Activated T-cell treated with anti-CD3 and anti-CD28 coated beads for 4 hours (primary cell): ENCODE measurements around the gene ZBTB16.

Experiments used
- DNase-seq: peaks from one replicate; pipeline ENCODE4 v3.0.0-alpha.2; 2020

The ZBTB16 gene

DNA sequence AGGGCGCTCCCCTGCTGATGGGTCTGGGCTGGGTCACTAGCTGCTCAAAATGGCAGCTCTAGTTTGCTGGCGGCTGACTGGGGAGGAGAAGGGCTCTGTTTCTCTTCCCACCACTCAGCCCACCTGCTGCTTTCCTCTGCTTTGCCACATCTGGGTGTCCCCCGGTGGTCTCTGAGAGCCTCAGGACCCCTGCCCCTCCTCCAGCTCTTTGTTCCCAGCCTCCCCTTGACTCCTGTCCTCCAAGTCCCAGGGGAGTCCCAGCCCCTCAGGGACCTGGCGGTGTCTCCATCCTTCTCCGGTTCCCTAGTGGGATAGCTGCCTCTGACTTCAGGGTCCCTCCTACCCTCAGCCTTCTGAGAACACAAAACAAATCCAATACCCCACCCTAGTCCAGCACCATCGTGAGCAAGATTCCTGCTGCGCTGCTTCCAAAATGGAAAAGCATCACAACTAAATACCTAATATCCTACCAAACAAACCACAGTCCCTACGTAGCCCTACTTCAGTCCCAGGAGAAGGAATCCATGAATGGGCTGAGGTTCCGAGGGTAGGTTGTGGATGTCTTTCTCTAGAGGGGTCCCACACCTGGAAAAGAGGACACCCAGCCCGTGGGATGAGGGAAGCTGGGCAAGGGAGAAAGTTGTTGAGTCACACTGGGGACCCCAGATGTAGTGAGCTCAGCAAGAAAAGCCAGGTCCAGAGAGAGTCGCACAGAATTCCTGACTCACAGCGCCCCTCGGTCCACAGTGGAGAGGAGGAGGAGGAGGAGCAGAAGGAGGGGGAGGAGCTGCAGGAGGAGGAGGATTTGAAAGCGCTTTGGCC, 191.7 kb downstream of the ZBTB16 start:
- no peak for DNase-seq

DNA sequence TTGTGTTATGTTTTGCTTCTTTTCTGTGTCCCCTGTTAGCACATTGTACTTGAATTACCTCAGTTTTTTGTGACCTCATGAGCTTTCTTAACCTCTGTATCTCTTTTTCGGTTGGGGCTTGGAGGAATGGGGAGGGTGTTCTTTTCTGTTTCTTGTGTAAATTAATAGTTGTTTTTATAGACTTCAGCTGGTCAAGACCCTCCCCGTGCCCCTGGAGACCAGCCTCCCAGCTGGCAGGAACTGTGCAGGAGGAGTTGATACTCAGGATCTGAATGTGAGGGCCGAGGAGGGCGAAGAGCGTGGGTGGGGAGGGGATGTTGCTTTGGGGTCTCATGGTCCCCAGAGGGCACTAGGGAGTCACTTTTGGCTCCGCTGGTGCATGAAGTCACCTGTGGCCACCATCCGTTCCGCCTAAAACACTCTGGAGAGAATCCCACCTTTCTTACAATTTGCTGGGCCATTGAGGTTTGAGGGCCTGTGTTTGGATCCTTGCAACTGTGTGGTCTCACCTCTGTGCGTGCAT, 192.4 kb downstream of the ZBTB16 start:
- DNase-seq = no peak

DNA sequence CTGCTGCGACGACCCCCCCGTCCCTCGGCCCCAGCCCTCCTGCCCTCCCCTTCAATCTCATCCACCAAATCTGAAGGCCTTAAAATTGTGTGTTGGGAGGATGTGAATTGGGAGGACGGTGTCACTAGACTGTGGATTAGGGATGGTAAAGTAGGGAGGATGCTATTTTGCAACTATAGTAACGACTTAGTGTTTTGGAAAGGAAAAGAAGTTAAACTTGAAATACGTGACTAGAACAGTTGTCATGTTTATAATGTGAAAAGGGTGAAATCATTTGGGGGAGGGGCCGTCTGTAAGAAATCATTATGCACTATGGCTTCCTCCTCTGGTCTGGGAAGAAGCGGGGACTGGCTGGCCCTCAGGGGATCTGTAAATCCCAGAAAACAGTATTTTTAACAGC, 193.3 kb downstream of the ZBTB16 start:
- no peak for DNase-seq

DNA sequence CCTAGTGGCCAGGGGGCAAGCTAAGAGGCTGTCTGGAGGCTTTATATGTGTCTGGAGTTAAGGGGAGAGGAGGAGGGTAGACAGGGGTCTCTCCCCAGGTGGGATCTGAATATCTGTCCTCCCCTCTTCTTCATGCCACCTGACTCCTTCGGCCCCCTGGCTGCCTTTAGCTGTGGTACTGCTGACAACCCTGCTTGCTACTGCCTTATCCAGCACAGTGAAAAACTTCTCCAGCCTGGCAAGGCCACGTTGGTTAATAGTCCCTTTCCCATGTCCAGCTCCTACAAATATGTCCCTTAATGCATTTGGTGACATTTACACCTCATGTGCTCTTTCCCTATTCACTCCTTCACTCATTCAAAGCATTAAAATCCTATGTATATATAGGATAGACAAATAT, 194.3 kb downstream of the ZBTB16 start:
- no peak for DNase-seq

DNA sequence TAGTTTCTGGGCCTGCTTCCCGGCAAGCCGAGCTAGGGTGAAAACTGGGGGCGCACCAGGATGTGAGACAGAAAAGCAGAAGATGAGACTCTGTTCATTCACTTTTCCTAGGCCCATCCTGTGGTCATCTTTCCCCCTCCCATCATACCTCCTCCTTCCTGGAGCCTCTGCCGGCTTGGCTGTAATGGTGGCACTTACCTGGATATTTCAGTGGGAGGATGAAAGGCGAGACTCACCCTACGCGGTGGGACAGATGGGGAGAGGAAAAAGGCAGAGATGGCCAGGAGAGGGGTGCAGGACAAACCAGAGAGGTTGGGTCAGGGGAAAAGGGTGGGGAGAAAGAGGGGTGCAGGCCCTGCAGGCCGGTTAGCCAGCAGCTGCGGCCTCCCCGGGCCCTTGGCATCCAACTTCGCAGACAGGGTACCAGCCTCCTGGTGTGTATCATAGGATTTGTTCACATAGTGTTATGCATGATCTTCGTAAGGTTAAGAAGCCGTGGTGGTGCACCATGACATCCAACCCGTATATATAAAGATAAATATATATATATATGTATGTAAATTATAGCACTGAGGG, 195.1 kb downstream of the ZBTB16 start:
- DNase-seq = no peak

DNA sequence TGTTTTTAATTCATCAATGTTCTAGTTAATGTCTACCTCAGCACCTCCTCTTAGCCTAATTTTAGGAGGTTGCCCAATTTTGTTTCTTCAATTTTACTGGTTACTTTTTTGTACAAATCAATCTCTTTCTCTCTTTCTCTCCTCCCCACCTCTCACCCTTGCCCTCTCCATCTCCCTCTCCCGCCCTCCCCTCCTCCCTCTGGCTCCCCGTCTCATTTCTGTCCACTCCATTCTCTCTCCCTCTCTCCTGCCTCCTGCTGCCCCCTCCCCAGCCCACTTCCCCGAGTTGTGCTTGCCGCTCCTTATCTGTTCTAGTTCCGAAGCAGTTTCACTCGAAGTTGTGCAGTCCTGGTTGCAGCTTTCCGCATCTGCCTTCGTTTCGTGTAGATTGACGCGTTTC, 195.8 kb downstream of the ZBTB16 start:
- DNase-seq = no peak

DNA sequence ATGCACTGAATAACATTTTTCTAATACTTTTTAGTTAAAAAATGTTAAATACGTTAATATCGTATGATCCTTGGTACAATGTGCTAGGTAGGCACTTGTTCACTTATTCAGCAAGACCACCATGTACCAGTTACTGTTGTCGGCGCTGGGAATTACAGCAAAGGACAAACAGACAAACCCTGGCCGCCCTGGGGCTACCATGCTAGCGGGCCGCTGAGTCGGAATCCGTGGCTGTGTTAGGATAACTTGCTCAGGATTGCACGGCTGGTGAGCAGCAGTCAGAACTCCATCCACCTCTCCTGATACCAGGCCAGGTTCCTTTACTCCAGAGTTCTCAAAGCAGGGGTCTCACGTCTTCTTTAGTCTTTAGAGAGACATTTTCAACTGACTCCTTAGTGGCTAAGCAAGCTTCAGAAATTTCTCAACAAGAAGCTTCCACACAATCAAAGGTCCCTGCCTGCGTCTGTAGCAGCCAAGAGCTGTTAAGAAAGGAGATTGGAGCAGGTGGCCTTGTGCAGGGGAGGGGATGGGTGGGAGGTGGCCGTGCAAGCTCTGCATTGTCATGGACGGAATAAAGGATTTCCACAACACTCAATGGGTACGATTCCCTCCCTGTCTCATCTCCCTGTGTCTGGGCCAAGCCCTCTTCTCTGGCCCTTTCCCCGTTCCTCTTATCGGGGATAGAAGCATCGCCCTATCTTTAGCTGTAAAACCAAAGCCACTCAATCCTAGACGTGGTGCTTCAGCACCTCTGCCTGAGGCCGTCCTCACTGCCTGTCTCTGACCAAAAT, 196.9 kb downstream of the ZBTB16 start:
- DNase-seq = no peak

DNA sequence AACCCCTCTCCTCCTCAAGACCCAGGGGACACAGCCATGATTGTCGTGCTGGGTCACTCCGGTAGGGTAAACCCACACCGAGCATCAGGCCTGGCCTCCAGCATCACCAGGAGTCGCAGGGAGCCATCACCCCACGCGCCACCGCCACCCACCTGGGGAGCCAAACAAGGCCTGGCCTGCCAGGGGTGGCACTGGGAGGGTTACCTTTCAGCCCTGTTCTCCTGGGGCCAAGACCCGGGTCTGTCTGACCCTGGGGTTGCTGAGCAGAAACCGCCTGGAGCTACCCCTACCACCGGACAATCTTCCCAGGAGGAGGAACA, 197.4 kb downstream of the ZBTB16 start:
- DNase-seq = no peak

DNA sequence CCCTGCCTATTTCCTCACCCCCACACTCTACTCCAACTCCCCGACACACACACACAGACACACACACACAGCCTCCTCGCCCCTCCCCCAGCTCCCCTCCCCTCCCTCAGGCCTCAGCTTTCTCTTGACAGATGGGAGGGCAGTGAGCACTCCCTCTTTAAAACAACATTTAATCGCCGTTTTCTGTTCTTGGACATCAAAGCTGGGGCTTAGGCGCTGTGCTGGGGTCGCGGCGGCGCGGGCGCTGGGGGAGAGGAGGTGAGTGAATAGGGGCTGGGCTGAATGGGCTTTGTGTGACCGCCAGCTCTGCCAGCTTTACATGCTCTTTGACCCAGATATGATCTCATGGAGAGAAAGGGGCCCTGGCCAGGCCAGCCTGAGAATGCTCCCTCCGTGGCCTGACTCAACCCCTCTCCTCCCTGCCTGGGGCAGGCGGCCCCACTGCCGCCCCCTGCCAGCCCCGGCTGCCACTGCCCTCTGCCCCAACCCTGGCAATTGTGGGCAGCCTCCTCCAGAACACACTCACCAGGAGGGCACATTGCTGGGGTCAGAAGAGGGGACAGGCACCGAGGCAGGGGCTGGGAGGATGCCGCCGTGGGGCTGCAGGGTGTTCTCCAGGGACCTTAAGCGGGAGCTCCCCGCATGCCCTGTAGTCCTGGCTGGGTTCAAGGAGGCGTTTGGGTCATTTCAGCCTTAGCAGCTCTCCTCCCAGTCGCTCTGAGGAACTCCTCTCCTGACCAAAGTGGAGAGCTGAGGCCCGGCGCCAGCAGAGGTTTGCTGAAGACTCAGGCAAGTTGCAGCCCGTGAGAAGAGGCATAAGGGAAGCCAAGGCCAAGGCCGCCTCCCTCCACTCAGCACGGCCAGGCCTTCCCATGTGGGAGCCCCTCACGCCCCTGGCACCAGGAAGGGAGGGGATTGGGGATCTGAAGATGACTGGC, 198.4 kb downstream of the ZBTB16 start:
- no peak for DNase-seq

DNA sequence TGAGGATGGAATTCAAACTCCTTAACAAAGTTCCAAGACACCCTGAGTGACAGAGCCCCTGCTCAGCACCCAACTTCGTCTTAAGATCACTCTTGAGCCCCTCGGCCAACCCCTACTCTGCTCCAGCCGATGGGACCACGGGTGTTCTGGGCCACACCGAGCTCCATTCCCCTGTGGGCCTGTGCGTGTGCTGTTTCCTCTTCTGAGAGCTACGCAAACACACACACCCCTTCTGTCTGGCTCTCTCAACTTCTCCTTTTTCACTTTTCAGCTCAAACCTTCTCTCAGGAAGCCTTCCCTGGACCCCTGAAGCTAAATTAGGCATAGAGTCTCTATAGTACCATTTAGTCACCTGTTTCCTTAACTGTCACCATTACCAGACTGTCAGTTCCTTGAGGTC, 199.2 kb downstream of the ZBTB16 start:
- no peak for DNase-seq

DNA sequence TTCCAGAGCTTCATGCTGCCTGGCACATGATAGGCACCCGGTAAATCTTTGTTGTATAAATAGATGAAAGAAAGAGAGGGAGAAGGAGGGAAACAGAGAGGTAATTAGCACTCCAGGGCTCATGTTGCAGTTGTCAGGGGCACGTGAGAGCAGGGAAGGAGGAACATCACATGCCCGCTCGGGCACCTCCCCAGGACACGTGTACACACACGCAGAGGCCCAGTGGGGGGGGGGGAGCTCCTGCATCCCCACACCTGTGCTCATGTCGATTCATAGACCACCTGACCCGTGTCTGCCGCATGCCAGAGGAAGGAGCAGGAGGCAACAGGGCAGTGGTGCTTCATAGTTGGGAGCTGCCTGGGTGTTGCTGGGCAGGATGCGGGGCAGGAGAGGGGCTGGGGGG, 199.6 kb downstream of the ZBTB16 start:
- no peak for DNase-seq

DNA sequence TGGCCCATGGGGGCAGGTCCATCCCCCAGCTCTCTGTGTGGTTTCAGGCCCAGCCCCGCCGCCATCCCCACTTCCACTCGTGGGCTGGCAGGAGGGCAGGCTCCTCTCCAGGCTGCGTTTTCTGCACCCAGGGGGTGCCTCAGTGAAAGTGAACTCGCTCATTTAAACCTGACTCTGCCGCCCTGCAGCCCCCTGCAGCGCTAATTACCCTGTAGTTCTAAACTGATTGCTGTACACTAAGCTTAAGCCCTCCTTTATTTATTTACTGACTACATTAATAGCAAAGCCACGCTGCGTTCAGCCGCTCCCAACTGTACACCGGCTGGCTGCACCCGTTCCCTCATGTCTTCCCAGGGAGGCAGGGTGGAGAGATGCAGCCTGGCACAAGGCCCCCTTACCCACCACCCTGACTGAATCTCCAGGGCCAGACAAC, 200.1 kb downstream of the ZBTB16 start:
- no peak for DNase-seq

DNA sequence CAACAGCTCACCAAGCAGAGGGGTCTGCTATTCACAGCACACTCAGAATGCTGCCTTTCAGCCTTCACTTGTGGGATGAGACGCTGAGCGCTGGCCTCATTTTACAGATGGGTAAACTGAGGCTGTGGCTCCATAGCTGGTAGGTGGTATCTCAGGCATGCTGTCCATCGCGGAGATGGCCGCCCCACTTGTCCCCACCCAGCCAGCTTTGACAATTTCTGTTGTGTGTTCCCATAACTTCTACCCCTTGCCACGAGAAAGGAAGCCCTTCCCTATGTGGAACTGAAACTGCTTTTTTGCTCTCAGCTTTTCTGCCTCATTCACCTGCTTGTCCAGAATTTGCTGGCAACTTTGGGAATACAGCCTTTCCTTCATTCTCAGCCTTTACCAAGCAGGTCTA, 200.6 kb downstream of the ZBTB16 start:
- no peak for DNase-seq

DNA sequence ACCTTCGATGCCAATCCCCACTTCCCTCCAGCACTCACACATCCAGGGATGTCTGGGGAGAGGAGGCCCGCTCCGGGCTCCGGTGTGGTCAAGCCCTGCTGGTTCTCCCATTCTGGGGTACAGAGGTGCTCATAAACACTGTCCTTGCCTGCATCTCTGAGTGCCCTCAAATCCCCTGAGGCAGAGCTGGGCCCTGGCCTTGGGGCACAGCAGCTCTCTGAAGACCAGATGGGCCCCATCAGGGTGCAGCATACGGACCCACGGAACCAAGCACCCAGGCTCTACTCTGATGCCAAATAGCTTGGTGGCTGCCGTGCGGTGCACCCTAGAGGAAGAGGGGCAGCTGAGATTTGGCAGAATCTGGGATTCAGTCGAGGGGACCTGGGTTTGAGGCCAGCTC, 201.0 kb downstream of the ZBTB16 start:
- no peak for DNase-seq

DNA sequence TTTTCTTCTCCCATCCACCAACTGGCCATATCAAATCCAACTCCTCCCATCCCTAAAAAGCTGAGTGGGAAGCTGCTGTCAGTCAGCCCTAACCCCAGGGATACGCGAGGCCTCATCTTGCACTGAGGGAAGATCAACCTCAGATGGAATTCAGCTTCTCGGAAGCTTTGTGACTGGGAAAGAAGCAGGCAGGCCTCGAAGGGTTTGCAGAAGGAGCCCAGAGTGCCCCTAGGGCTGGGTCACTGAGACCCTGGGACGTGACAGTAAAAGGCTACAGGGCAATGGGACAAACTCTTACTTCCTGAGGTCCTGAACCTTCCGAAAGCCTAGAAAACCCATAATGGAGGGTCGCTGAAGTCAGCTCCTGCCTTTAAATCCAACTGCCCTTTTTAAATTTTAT, 202.3 kb downstream of the ZBTB16 start:
- no peak for DNase-seq

DNA sequence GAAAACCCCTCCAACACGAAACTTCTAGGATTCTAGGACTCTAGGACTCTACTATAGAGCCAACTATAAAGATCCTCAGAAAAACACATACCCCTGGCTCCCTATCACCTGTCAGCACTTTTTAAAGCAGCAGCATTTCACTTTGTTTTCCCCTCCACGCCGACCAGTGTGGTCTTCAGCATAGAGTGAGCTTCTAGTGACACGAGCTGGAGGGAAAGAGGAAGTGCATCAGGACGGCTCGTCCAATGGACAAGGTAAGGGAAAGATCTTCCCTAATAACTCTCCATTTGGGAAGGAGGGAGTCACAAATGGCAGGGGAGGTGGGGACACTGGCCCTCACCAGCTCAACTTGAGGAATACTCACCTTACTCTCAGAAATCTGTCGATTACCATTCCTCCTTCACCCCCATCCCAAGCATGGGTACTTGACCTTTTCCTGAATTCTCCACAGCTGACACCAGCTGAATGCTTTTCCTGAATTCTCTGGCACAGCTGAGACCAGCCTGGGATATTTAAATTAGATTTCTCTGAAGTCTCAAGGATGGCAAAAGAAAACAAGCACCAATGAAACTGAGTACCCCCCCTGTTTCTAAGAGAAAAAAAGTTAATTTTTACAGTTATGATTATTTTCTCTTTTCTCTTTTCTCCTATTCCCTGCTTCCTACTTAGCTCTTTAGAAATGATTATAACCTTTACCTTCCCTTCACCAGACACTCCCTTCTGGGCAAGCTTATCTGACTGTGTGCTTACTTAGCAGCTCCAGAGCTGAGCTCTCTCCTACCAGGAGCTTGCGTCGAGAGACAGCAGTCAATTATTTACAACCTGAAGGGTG, 203.4 kb downstream of the ZBTB16 start:
- DNase-seq = no peak

DNA sequence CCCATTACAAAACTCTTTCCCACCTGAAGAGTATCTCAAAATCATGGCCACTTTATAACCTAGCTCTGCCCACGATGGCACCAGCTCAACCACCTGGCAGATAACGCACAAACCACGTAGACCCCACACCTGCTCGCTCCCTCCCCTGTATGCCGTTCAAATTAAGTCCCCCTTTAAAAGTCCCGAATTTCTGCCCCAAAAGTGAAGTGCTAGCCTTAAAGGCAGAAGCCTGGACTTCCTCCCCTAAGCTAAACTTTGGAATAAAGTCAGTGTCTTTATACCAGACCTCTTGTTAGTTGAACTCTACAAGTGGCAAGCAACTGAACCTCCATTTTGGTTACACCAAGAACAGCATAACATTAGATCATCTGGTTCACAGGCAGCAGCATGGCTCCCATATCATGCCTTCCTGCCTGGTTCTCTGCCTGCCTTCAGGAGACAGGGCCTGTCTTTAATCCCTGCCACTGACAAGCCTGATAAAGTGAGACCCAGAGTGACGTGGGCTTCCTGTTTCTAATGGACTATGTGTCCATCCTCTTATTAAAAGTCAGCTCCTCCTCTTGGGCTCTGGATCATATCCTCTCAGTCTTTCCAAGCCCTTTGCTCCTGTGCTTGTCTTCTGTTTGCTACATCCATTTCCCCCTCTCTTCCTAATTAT, 204.1 kb downstream of the ZBTB16 start:
- no peak for DNase-seq

DNA sequence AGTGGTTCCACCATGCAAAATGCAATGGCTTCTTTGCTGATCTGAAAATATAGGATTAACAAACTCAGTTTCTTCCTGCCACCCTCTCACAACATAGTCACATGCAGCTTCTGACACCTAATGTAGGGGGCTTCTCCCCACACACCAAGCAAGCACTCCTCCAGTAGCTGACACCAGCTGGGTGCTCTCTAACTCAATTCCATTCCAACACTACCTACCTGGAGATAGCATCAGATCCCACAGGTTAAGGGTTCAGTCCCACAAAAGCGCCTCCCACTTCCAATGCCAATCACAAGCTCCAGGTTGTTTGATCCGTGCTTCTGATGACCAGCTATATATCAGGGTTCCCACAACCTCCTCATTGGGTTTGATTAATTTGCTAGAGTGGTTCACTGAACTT, 204.9 kb downstream of the ZBTB16 start:
- DNase-seq = no peak

DNA sequence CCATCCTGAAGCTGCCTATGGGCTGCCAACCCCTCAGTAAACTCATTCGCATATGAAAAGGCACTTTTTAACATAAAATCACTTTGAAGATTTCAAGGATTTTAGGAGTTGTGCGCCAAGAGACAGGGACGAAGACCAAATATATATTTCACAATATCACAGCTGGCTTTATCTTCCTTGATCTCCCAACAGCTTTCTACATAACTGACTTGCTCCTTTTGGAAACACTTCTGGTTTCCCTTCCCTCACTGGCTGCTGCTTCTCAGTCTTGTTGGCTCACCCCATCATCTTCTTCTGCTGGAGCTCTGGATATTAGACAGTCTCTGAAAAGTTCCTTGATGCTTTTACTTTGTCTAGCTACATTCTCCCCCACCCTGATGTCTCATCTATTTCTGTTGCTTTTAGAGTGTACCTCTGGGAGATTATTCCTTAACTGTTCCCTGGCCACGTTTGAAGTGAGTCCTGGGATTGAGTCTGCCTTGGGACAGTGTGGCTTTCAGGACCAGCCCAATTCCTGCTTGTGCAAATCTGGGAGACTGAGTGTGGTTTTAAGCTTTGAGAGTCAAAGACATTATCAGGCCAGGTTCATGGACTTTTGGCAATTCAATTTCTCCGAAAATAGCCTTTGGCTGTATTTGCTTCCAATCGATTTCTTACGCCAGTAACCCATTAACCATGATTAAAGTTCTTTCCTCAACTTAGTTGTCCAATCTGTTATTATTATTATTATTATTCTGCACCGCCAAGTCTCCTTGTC, 205.8 kb downstream of the ZBTB16 start:
- no peak for DNase-seq

DNA sequence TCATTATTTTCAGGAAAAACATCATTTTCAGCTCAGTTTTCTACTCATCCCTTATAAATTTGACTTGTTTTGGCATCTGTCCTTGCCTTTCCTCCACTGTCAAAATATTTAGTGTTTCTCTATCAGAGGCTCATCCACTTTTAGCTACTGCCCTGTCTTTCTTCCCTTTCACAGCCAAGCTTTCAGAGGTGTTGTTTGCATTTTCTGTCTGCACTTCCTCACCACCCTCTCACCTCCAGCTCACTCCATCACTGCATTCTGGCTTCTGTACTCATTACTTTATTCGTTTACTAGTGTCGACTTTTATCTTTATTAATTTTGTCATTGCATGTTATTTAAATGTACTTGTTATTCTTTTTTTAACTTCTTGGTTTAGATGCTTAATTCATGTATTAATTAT, 210.0 kb downstream of the ZBTB16 start:
- DNase-seq = no peak
